ENCODE results near the gene ZNF778. TPM values are rescaled to one million over a fixed set of nuclear protein-coding genes. Genes with fewer than 3 reads are reported as not detected.

The ZNF778 gene
- total RNA-seq, 1 donor from 2014 or later = 21.5 TPM

DNA sequence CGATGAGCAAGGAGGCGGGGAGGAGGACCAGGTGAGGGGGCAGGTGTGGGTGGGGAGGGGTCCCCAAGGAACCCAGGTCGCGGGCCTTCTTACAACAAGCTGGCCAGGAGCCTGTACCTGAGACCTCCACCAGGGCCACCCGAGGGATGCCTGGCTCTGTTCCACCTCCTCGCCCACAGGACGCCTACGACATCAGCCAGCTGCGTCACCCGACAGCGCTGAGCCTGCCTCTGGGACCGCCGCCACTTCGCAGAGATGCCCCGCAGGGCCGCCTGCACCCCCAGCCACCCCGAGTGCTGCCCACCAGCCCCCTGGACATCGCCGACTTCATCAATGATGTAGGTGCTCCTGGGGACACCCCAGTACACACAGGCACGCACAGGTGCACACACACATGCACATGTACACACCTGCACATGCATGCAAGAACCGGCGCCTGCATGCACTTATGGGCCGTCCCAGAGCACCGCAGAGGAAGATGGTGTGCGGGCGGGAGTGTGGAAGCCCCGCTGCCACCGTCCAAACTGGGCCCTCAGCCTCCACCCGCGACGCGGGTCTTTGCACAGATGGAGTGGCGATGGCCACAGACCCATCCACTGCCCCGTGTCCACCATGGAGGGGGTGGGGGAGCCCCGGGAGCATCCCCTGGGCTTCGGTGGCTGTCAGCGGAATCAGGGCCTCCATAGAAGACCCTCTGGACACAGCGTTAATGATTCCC is 23.8 kb upstream of the ZNF778 start:
- H3K4me1 ChIP-seq = no peaks in the 10 kb centered on the region
- H3K27ac ChIP-seq = no peak overlapping the region
- no peaks in the 10 kb centered on the region for H4K20me1 ChIP-seq (ENCODE audit: low read depth)
- H3K27me3 ChIP-seq = peaks cover 80% of the 10 kb centered on the region
- no peaks in the 10 kb centered on the region for H3K36me3 ChIP-seq
- no peaks in the 10 kb centered on the region for H3K79me2 ChIP-seq (ENCODE audit: low read depth)
- Mint-ChIP-seq H3K27me3 (ENCODE audit: insufficient read depth, low read depth) (peaks cover 23% of the 10 kb centered on the region), H3K4me3 (no peak overlapping the region), H3K9me3 (no peaks in the 10 kb centered on the region), H3K27ac (no peak overlapping the region), H3K36me3 (no peaks in the 10 kb centered on the region), H3K4me1 (no peaks in the 10 kb centered on the region)
- H3K9me3 ChIP-seq (ENCODE audit: low read depth) = no peaks in the 10 kb centered on the region
- DNase-seq (ENCODE audit: low spot score) = peak; percentile 14
- H3K4me2 ChIP-seq = no peak overlapping the region
- TF ChIP-seq CTCF (IDR thresholded peaks at IDR 0.05) (no peak), EZH2 (IDR thresholded peaks at IDR 0.05) (no peak), EZH2phosphoT487 (IDR thresholded peaks at IDR 0.05) (no peak)
- no peak overlapping the region for H3K4me3 ChIP-seq
- no peak overlapping the region for H2AFZ ChIP-seq (replicated peaks)
- no peak overlapping the region for H3K9ac ChIP-seq
- peaks cover 11% of the 10 kb centered on the region for H3F3A ChIP-seq (ENCODE audit: low read depth)

DNA sequence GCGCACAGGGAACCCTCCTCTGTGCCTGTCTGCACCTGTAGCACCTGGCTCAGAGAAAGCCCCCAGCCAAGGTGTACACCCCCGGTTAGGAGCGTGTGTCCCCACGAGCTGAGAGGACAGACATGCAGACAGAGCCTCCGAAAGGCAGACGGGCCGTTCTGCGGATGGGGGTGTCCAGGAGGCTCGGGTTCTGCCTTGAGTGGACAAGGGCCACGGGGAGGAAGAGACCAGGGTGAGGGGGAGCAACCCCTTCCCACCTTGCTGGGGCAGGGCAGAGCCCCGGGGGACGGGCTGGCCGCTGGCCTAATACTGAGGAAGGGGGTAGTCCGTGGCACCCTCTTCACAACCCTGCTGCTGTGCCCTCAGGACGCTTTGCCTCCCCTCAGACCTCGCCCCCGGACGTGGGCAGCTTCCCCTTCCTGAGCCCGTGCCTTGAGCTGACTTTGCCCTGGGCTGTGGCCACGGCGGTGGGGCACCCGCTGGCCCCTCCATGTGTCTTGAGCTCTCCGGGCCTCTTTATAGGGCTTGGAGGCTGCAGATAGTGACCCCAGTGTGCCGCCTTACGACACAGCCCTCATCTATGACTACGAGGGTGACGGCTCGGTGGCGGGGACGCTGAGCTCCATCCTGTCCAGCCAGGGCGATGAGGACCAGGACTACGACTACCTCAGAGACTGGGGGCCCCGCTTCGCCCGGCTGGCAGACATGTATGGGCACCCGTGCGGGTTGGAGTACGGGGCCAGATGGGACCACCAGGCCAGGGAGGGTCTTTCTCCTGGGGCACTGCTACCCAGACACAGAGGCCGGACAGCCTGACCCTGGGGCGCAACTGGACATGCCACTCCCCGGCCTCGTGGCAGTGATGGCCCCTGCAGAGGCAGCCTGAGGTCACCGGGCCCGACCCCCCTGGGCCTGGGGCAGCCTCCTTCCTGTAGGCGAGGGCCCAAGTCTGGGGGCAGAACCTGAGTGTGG is 22.9 kb upstream of the ZNF778 start:
- peaks cover under 1% of the 10 kb centered on the region for H4K20me1 ChIP-seq (ENCODE audit: low read depth)
- no peak overlapping the region for H3K4me3 ChIP-seq
- H3K79me2 ChIP-seq (ENCODE audit: low read depth) = no peaks in the 10 kb centered on the region
- no peaks in the 10 kb centered on the region for H3K36me3 ChIP-seq
- H2AFZ ChIP-seq (replicated peaks) = no peak overlapping the region
- no peak overlapping the region for H3K27ac ChIP-seq
- TF ChIP-seq EZH2 (IDR thresholded peaks at IDR 0.05) = no peak
- no peak for TF ChIP-seq CTCF (IDR thresholded peaks at IDR 0.05)
- no peak for TF ChIP-seq EZH2phosphoT487 (IDR thresholded peaks at IDR 0.05)
- Mint-ChIP-seq H3K27ac (no peak overlapping the region), H3K36me3 (no peaks in the 10 kb centered on the region), H3K9me3 (no peaks in the 10 kb centered on the region), H3K27me3 (ENCODE audit: insufficient read depth, low read depth) (peaks cover 15% of the 10 kb centered on the region), H3K4me1 (no peaks in the 10 kb centered on the region), H3K4me3 (no peak overlapping the region)
- no peak for DNase-seq (ENCODE audit: low spot score)
- peaks cover 85% of the 10 kb centered on the region for H3K27me3 ChIP-seq
- H3K4me2 ChIP-seq = no peak overlapping the region
- H3K4me1 ChIP-seq = no peaks in the 10 kb centered on the region
- no peaks in the 10 kb centered on the region for H3K9me3 ChIP-seq (ENCODE audit: low read depth)
- no peak overlapping the region for H3K9ac ChIP-seq
- peaks cover 9% of the 10 kb centered on the region for H3F3A ChIP-seq (ENCODE audit: low read depth)

DNA sequence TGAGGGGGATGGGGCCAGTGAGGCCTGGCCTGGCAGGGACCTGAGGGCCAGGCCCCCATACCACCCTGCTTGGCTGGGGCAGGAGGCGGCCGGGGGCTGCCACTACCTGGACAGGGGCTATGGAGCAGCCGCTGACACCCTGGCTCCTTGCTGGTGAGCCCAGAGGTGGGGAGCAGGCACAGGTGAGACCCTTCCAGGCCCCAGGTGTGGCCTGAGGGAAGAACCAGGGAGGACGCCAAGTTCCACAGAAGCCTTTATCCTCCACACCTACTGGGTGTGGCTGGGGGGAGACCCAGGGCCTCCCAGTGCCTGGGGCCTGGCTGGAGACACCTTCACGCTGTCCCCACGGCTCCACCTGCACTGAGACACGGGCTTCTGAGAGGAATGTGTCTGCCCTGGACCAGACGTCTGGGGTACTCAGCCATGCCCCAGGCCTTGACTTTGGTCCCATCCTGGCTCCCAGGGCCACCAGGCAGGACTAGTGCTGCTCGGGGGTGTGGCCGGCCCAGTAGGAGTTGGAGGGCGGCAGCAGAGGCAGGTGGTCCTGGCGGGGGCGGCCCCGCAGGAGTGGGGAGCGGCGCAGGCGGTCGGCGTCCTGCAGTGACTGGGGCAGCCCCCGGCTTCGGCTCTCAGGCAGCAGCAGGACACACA is 21.9 kb upstream of the ZNF778 start:
- Histone ChIP-seq H3K9ac (no peak overlapping the region), H2AFZ (replicated peaks) (no peak overlapping the region), H3K4me2 (no peak overlapping the region), H3K9me3 (ENCODE audit: low read depth) (no peaks in the 10 kb centered on the region), H3K4me1 (peaks cover 6% of the 10 kb centered on the region), H3K36me3 (no peaks in the 10 kb centered on the region), H3K27me3 (peaks cover 85% of the 10 kb centered on the region), H3K4me3 (no peak overlapping the region), H3K79me2 (ENCODE audit: low read depth) (no peaks in the 10 kb centered on the region), H4K20me1 (ENCODE audit: low read depth) (peaks cover 10% of the 10 kb centered on the region), H3F3A (ENCODE audit: low read depth) (peaks cover 9% of the 10 kb centered on the region), H3K27ac (no peak overlapping the region)
- TF ChIP-seq CTCF (IDR thresholded peaks at IDR 0.05) = no peak
- no peak for TF ChIP-seq EZH2phosphoT487 (IDR thresholded peaks at IDR 0.05)
- TF ChIP-seq EZH2 (IDR thresholded peaks at IDR 0.05) = no peak
- H3K4me3 Mint-ChIP-seq = no peak overlapping the region
- H3K27me3 Mint-ChIP-seq (ENCODE audit: insufficient read depth, low read depth) = peaks cover 19% of the 10 kb centered on the region
- H3K27ac Mint-ChIP-seq = no peak overlapping the region
- H3K9me3 Mint-ChIP-seq = no peaks in the 10 kb centered on the region
- no peaks in the 10 kb centered on the region for H3K36me3 Mint-ChIP-seq
- DNase-seq (ENCODE audit: low spot score) = no peak
- H3K4me1 Mint-ChIP-seq = peaks cover 6% of the 10 kb centered on the region

Data from neural progenitor cell (in vitro differentiated cells).